ENCODE results near the gene GRIN2A.
A peak's percentile ranks its signal among the peaks of the same experiment; 100 is the strongest.

GRIN2A gene

DNA sequence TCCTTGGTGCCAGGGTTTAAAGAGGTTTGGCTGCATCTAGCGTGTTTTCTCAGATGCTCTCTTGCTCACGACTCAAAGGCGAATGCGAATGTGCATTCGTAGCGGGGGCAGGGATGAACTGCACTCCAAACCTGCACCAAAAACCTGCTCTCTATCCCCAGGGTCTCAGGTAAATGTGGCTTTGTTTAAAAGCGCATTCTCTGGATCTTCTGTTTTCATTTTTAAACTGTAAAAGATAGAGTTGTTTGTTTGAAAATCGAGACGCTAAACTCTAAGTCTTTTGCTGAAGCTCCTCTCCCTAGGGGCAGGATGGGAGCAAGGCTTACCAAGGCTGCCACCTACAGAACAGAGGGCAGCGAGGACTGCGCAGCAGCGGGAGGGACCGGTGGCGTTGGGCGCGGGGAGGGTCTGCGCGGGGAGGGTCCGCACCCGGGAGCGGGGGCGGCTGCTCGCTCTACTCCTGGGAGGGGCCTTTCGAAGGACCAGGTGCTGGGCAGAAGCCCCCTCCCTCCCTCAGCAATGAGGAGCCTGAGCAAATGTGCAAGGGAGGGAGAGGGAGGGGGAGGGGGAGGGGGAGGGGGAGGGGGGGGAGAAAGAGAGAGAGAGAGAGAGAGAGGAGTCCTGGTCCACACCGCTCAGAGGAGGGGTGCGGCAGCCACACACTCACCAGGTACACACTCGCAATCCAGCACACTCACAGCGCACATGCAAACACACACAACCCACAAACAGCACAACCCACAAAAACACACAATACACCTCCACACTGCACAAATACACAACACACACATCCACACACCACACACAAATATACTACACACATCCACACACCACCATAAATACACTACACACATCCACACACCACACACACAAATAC is 142.8 kb downstream of the GRIN2A start:
- DNase-seq (ENCODE audit: insufficient read length) (peak; percentile 13), FAIRE-seq (peak; percentile 87)
- TF ChIP-seq TAF1 (IDR thresholded peaks at IDR 0.05; ENCODE audit: borderline replicate concordance, low read depth, low read length) (no peak), POLR2AphosphoS5 (IDR thresholded peaks at IDR 0.05; ENCODE audit: low read depth, low read length) (no peak), POLR2A (IDR thresholded peaks at IDR 0.05; ENCODE audit: low read depth, low read length) (no peak)

DNA sequence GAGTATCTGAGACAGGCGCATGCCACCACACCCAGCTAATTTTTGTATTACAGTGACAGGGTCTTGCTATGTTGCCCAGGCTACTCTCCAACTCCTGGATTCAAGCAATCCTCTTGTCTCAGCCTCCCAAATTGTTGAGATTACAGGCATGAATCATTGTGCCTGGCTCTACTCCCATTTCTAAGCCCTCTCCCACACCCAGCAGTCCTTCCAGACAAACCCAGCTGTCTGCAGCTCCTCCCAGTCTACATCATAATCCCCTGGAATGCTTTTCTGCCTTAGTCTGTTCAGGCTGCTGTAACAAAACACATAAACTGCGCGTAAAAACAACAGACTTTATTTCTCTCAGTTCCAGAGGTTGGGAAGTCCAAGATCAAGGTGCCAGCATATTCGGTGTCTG is 144.5 kb downstream of the GRIN2A start:
- no peak for FAIRE-seq
- DNase-seq (ENCODE audit: insufficient read length): no peak
- TF ChIP-seq POLR2AphosphoS5 (IDR thresholded peaks at IDR 0.05; ENCODE audit: low read depth, low read length): no peak
- TF ChIP-seq TAF1 (IDR thresholded peaks at IDR 0.05; ENCODE audit: borderline replicate concordance, low read depth, low read length): no peak
- no peak for TF ChIP-seq POLR2A (IDR thresholded peaks at IDR 0.05; ENCODE audit: low read depth, low read length)

- DNase-seq (ENCODE audit: insufficient read length): no peak
- TF ChIP-seq POLR2AphosphoS5 (IDR thresholded peaks at IDR 0.05; ENCODE audit: low read depth, low read length) (no peak), TAF1 (IDR thresholded peaks at IDR 0.05; ENCODE audit: borderline replicate concordance, low read depth, low read length) (no peak), POLR2A (IDR thresholded peaks at IDR 0.05; ENCODE audit: low read depth, low read length) (no peak)
- FAIRE-seq: no peak
Measured at GRCh38 chr16:10036956-10037355, 145.3 kb downstream of the GRIN2A start.

- FAIRE-seq: no peak
- DNase-seq (ENCODE audit: insufficient read length): no peak
- TF ChIP-seq TAF1 (IDR thresholded peaks at IDR 0.05; ENCODE audit: borderline replicate concordance, low read depth, low read length) (no peak), POLR2A (IDR thresholded peaks at IDR 0.05; ENCODE audit: low read depth, low read length) (no peak), POLR2AphosphoS5 (IDR thresholded peaks at IDR 0.05; ENCODE audit: low read depth, low read length) (no peak)
Measured at GRCh38 chr16:10033556-10033955, 148.7 kb downstream of the GRIN2A start.

DNA sequence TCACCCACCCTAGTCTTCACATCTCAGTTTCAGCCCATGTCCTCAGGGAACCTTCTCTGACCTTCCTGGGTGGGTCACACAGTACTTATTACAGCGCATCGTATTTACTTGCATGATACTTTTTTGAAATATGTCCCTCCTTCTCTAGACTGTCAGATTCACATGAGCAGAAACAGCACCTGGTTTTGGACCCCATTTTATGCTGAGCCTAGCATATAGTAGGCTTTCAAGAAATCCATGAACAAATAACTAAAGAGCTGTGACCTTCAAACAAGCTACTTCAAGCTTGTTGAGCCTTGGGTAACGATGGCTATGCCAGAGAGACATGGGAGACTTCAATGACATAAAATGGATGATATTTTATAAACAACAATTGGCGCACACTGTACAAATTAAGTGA is 150.3 kb downstream of the GRIN2A start:
- DNase-seq (ENCODE audit: insufficient read length): no peak
- TF ChIP-seq POLR2A (IDR thresholded peaks at IDR 0.05; ENCODE audit: low read depth, low read length): no peak
- TF ChIP-seq TAF1 (IDR thresholded peaks at IDR 0.05; ENCODE audit: borderline replicate concordance, low read depth, low read length): no peak
- TF ChIP-seq POLR2AphosphoS5 (IDR thresholded peaks at IDR 0.05; ENCODE audit: low read depth, low read length): no peak
- FAIRE-seq: no peak

- no peak for DNase-seq (ENCODE audit: insufficient read length)
- no peak for TF ChIP-seq POLR2AphosphoS5 (IDR thresholded peaks at IDR 0.05; ENCODE audit: low read depth, low read length)
- no peak for TF ChIP-seq POLR2A (IDR thresholded peaks at IDR 0.05; ENCODE audit: low read depth, low read length)
- no peak for TF ChIP-seq TAF1 (IDR thresholded peaks at IDR 0.05; ENCODE audit: borderline replicate concordance, low read depth, low read length)
- FAIRE-seq: no peak
Measured at GRCh38 chr16:10031473-10031872, 150.8 kb downstream of the GRIN2A start.

DNA sequence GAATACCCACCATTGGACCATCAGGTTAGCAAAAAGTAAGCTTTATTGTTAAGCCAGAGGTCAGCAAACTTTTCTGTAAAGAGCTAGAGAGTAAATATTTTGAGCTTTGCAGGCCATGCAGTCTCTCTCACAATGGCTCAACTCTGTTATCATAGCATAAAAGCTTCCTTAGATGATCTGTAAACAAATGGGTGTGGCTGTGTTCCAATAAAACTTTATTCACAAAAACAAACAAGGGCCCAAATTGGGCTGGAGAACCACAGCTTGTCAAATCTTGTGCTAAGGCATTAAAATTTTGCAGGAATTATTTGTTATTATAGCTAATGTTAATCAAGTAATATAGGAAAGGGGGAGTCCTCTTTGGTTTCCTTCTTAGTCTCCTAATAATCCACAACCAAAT is 153.6 kb downstream of the GRIN2A start:
- DNase-seq (ENCODE audit: insufficient read length) (no peak), FAIRE-seq (no peak)
- TF ChIP-seq POLR2AphosphoS5 (IDR thresholded peaks at IDR 0.05; ENCODE audit: low read depth, low read length) (no peak), POLR2A (IDR thresholded peaks at IDR 0.05; ENCODE audit: low read depth, low read length) (no peak), TAF1 (IDR thresholded peaks at IDR 0.05; ENCODE audit: borderline replicate concordance, low read depth, low read length) (no peak)

DNA sequence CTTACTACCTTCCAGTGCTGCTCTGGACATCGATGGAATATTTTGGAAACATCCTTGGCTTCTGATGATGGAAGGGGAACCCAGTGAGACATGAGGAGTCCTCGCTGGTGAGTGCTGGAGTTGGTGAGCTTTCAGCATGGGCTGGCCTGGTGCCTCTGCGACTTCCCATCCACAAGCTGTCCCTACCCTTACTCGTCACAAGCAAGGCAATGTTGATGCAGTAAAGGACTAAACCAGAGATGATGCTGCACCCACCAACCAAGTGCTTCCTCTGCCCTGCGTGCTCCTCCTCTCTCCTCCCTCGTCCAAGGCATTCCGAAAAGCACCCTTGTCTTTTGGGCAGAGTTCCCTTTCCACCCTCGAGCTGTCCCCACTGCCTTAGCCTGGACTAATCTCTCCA is 154.7 kb downstream of the GRIN2A start:
- FAIRE-seq (no peak), DNase-seq (ENCODE audit: insufficient read length) (no peak)
- TF ChIP-seq TAF1 (IDR thresholded peaks at IDR 0.05; ENCODE audit: borderline replicate concordance, low read depth, low read length): no peak
- TF ChIP-seq POLR2AphosphoS5 (IDR thresholded peaks at IDR 0.05; ENCODE audit: low read depth, low read length): no peak
- TF ChIP-seq POLR2A (IDR thresholded peaks at IDR 0.05; ENCODE audit: low read depth, low read length): no peak

DNA sequence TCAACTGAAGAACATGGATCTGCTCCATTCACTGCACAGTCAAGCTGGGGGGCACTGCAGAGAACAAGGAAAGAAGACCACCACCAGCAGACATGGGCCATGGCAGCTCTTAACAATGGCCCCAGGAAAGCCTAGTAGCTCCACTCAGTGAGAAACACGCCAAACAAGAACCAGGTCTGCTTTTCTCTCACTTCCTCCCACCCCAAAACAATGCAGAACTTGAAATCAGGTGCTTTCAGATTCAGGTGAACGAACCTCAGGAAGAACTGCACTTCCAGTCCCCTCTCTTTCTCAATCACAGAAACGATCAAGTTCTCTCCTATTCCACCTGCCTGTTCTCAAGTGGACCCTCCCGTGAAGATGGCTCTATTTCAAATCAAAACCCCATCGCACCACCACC is 155.6 kb downstream of the GRIN2A start:
- FAIRE-seq: no peak
- no peak for DNase-seq (ENCODE audit: insufficient read length)
- TF ChIP-seq POLR2AphosphoS5 (IDR thresholded peaks at IDR 0.05; ENCODE audit: low read depth, low read length): no peak
- no peak for TF ChIP-seq POLR2A (IDR thresholded peaks at IDR 0.05; ENCODE audit: low read depth, low read length)
- TF ChIP-seq TAF1 (IDR thresholded peaks at IDR 0.05; ENCODE audit: borderline replicate concordance, low read depth, low read length): no peak

- no peak for DNase-seq (ENCODE audit: insufficient read length)
- TF ChIP-seq TAF1 (IDR thresholded peaks at IDR 0.05; ENCODE audit: borderline replicate concordance, low read depth, low read length) (no peak), POLR2A (IDR thresholded peaks at IDR 0.05; ENCODE audit: low read depth, low read length) (no peak), POLR2AphosphoS5 (IDR thresholded peaks at IDR 0.05; ENCODE audit: low read depth, low read length) (no peak)
- no peak for FAIRE-seq
Measured at GRCh38 chr16:10022098-10022497, 160.1 kb downstream of the GRIN2A start.

GRCh38 chr16:10020866-10021265 is 161.4 kb downstream of the GRIN2A start:
- no peak for TF ChIP-seq POLR2AphosphoS5 (IDR thresholded peaks at IDR 0.05; ENCODE audit: low read depth, low read length)
- TF ChIP-seq TAF1 (IDR thresholded peaks at IDR 0.05; ENCODE audit: borderline replicate concordance, low read depth, low read length): no peak
- TF ChIP-seq POLR2A (IDR thresholded peaks at IDR 0.05; ENCODE audit: low read depth, low read length): no peak
- no peak for FAIRE-seq
- no peak for DNase-seq (ENCODE audit: insufficient read length)

- no peak for TF ChIP-seq TAF1 (IDR thresholded peaks at IDR 0.05; ENCODE audit: borderline replicate concordance, low read depth, low read length)
- TF ChIP-seq POLR2A (IDR thresholded peaks at IDR 0.05; ENCODE audit: low read depth, low read length): no peak
- no peak for FAIRE-seq
Measured at GRCh38 chr16:10016752-10017151, 165.5 kb downstream of the GRIN2A start.

More at GRCh38 chr16:10016752-10017151, 165.5 kb downstream of the GRIN2A start:
- no peak for DNase-seq (ENCODE audit: insufficient read length)
